Heart right ventricle (tissue), 16 donors: Measurements from ENCODE around the gene LRRC55. TPM values are rescaled to one million over a fixed set of nuclear protein-coding genes. Genes with fewer than 3 reads are reported as not detected.

Experiments
- ATAC-seq, 8 donors: fragments of 200-7000 bp; cut with Tn5 transposase; one replicate each; pipeline ENCODE4 v1.9.1; 2020; ENCODE audit warnings: mild to moderate bottlenecking in 8 of 8, moderate library complexity in 8 of 8, moderate number of reproducible peaks in 1 of 8
- DNase-seq, 2 donors: peaks; one replicate each; pipeline ENCODE4 v3.0.0-alpha.2; 2020
- H3K27ac ChIP-seq, 10 donors: fragments of 200-600 bp; sonication (generic) in 2 of 10; one replicate each; pipeline versions ENCODE4 v1.5.0 to v1.8.0; 2020 to 2022; ENCODE audit warnings: mild to moderate bottlenecking in 3 of 10
- H3K27me3 ChIP-seq, 7 donors: fragments of 200-600 bp; one replicate each; pipeline ENCODE4 v1.8.0; 2021 to 2022; ENCODE audit warnings: mild to moderate bottlenecking in 2 of 7
- H3K36me3 ChIP-seq, 9 donors: fragments of 200-600 bp; sonication (generic) in 1 of 9; one replicate each; pipeline versions ENCODE4 v1.5.0 to v1.8.0; 2020 to 2022; ENCODE audit warnings: mild to moderate bottlenecking in 2 of 9
- H3K4me1 ChIP-seq, 9 donors: fragments of 200-600 bp; sonication (generic) in 1 of 9; one replicate each; pipeline versions ENCODE4 v1.5.0 to v1.8.0; 2020 to 2022; ENCODE audit warnings: mild to moderate bottlenecking in 4 of 9
- H3K4me3 ChIP-seq, 10 donors: fragments of 200-600 bp; sonication (generic) in 2 of 10; one replicate each; pipeline versions ENCODE4 v1.5.0 to v1.8.0; 2020 to 2022; ENCODE audit warnings: mild to moderate bottlenecking in 7 of 10, moderate library complexity in 2 of 10
- H3K9me3 ChIP-seq, 11 donors: fragments of 200-600 bp in 10 of 11; sonication (generic) in 2 of 11; one replicate each; pipeline versions ENCODE4 v1.5.0 to v1.8.0; 2013 to 2022; ENCODE audit warnings: mild to moderate bottlenecking in 2 of 11, control low read depth in 1 of 11, moderate library complexity in 1 of 11
- CTCF ChIP-seq, 9 donors: fragments of 200-600 bp; sonication (generic) in 2 of 9; IDR thresholded peaks; one replicate each; pipeline versions ENCODE4 v1.5.0 to v1.8.0; 2021 to 2022; ENCODE audit warnings: antibody characterized with exemption in 9 of 9, mild to moderate bottlenecking in 5 of 9, moderate library complexity in 1 of 9
- WGBS, 2 donors: extraction: QIAGEN DNeasy Blood & Tissue Kit; methylation state at CpG; one replicate each; pipeline ENCODE4 v1.1.7; 2013; ENCODE audit warnings: inconsistent platforms in 1 of 2; 5-methylcytosine and 5-hydroxymethylcytosine counted together
- intact Hi-C, 10 donors: fragments of 100-400 bp; cut with DNase I; formaldehyde crosslinking; loops; one replicate each; pipeline versions ENCODE4 v1.11.1 to v1.14.2; 2022
- long read RNA-seq, 3 donors: library from polyadenylated mRNA; unstranded; transcript quantifications; one replicate each; pipeline ENCODE4 v2.0.0, GENCODE V29; 2020 to 2021
- polyA plus RNA-seq, 2 donors: library from polyadenylated mRNA; stranded (reverse); fragments of 200-250 nt; gene quantifications; one replicate each; pipeline ENCODE4 v1.2.3, GENCODE V29; 2013
- total RNA-seq, 10 donors: library from RNA; stranded (reverse); fragmentation: NEBNext Ultra II Directional in 3 of 10; extraction: Animal tissue kit (Norgen Biotek cat#: 25700) in 3 of 10; gene quantifications; one replicate each; pipeline versions ENCODE4 v1.2.1 to v1.2.4, GENCODE V29; 2021 to 2023
- donor health status: Arrhythmogenic right ventricular cardiomyopathy.
- donor health status: ischemic (EF 13 %, LVEDD 7.1; RV severe dilation, severe dysfunction).
- donor health status: healthy with polysubstance abuse.
- donor health status: DM: no; HTN: yes; CAD: no.
- donor health status: DM: no; HTN: no; CAD: no.
- donor health status: ischemic (EF 25% LVEDD 6.9; RV normal size, moderate dysfunction).
- donor health status: ischemic (EF 25% LVEDD 5.7; RV mildly dilated, moderate dysfunction).
- donor health status: healthy.
- donor health status: DM: yes; HTN: yes; CAD: no.
- donor health status: Ischemic cardiomyopathy.
- donor health status: ischemic (EF 35%, LVEDD 5.7; RV mildly dilated, moderate dysfunction).
- donor health status: nonischemic (EF 11% LVEDD 7.7; RV severe dilation, severe dysfunction).
- donor health status: DM: yes; HTN: yes; CAD: no.
- donor health status: PGD.
- donor health status: ischemic (EF 29% LVEDD 5.4; RV normal size, mild dysfunction).
- donor health status: nonischemic (EF 23%, LVEDD 6.1; RV moderate dilation, normal function).

Gene LRRC55, protein sequence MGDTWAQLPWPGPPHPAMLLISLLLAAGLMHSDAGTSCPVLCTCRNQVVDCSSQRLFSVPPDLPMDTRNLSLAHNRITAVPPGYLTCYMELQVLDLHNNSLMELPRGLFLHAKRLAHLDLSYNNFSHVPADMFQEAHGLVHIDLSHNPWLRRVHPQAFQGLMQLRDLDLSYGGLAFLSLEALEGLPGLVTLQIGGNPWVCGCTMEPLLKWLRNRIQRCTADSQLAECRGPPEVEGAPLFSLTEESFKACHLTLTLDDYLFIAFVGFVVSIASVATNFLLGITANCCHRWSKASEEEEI
- total RNA-seq (under 1 TPM in 9 of 10 donors, not detected in 1; 0.05 to 0.53 (median 0.29) TPM), polyA plus RNA-seq (under 1 TPM; 0.04 to 0.07 TPM)
- long read RNA-seq, donor 1: 0 reads
- long read RNA-seq, donor 2: 0 reads
- long read RNA-seq, donor 3: 0 reads

DNA sequence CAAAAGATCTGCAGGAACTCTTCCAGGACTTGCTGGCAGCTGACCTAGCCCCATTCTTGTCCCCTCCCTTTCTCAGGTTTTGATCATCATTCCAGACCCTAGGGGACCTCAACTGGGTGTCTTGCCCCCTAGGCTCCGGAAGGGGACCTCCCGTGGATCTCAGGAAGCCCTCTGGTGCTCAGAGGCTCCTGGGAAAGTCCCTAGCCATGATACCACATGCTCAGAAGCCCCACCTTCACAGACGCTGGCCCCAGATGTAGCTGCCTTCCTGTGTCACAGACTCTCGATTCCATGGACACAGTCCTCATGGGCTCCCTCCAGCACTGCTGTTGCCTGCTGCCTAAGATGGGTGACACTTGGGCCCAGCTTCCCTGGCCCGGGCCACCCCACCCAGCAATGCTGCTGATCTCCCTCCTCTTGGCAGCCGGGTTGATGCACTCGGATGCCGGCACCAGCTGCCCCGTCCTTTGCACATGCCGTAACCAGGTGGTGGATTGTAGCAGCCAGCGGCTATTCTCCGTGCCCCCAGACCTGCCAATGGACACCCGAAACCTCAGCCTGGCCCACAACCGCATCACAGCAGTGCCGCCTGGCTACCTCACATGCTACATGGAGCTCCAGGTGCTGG lies at the start of gene LRRC55:
Gene LRRC55 (plus strand): TSS at position 276 of the 628 bp plus-strand sequence. CDS start 70 bp downstream, at position 346.
- Histone ChIP-seq H3K36me3 (no peaks in the 10 kb centered on the region), H3K27ac (no peak within 1 kb of the TSS), H3K4me3 (no peak within 1 kb of the TSS), H3K27me3 (peaks cover 0 to 40% (median 14%) of the 10 kb centered on the region in 7 donors), H3K9me3 (no peaks in the 10 kb centered on the region), H3K4me1 (peaks cover 0 to 20% (median 6%) of the 10 kb centered on the region in 9 donors)
- DNase-seq (no peak), ATAC-seq (peak in 4 of 8 donors; percentile 34 to 59 (median 48))
- no peak for TF ChIP-seq CTCF (IDR thresholded peaks at IDR 0.05)
- intact Hi-C loops: no loop called here
- 68 to 76% methylated on average over 15 of the region's 15 CpGs for WGBS, 2 donors

- WGBS, 2 donors: 74 to 89% methylated on average over 3 of the region's 3 CpGs
- no peak for TF ChIP-seq CTCF (IDR thresholded peaks at IDR 0.05)
- Histone ChIP-seq H3K9me3 (peaks cover 0 to 2% (median 0%) of the 10 kb centered on the region in 11 donors), H3K4me1 (peaks cover 0 to 10% (median 0%) of the 10 kb centered on the region in 9 donors), H3K4me3 (no peak overlapping the region), H3K36me3 (no peaks in the 10 kb centered on the region), H3K27ac (no peak overlapping the region), H3K27me3 (peaks cover 0 to 5% (median 0%) of the 10 kb centered on the region in 7 donors)
- ATAC-seq: no peak
- intact Hi-C loops: loop anchor here in 7 of 10 donors (5.0 to 10.0 kb wide), 5 partner anchors 61 to 291 kb away; no protein-coding TSS in a partner anchor
- no peak for DNase-seq
Measured at GRCh38 chr11:57133366-57134038, 48.3 kb upstream of the LRRC55 start.

DNA sequence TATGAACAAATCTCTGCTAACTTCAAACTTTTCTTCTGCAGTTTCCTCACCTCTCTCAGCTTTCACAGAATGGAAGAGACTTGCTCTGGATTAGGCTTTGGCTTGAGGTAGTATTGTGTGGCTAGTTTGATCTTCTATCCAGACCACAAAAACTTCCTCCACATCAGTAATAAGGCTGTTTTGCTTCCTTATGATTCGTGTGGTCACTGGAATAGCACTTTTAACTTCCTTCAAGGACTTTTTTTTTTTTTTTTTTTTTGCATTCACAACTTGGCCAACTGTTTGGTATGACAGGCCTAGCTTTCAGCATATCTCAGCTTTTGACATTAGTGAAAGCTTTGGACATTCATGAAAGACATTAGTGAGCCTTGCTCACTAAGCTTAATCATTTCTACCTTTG lies 47.5 kb upstream of the LRRC55 start:
- no peak overlapping the region for H3K4me3 ChIP-seq
- DNase-seq (no peak), ATAC-seq (no peak)
- peaks cover 0 to 6% (median 0%) of the 10 kb centered on the region in 7 donors for H3K27me3 ChIP-seq
- no peak overlapping the region for H3K27ac ChIP-seq
- WGBS, 2 donors: 41 to 43% methylated on average over 1 of the region's 1 CpG
- peaks cover 0 to 5% (median 0%) of the 10 kb centered on the region in 11 donors for H3K9me3 ChIP-seq
- intact Hi-C loops: loop anchor here in 7 of 10 donors (5.0 to 10.0 kb wide), 5 partner anchors 61 to 292 kb away; no protein-coding TSS in a partner anchor
- no peak for TF ChIP-seq CTCF (IDR thresholded peaks at IDR 0.05)
- peaks cover 0 to 10% (median 0%) of the 10 kb centered on the region in 9 donors for H3K4me1 ChIP-seq
- no peaks in the 10 kb centered on the region for H3K36me3 ChIP-seq
